Suppressor macrophage treated with lipopolysaccharide for 1 hour (primary cell): ENCODE measurements around the gene PALM3.
"Not testable (repeated sequence)": the region's sequence is repeated elsewhere in the genome, so short reads cannot be mapped to it uniquely, and the experiment has no call there.

ENCODE experiments used
- DNase-seq, 3 donors: peaks; one replicate each; pipeline ENCODE4 v3.0.0-alpha.2; 2020 to 2022

The PALM3 gene

GRCh38 chr19:14059652-14060155 is 2.2 kb downstream of the PALM3 start:
- DNase-seq, result no peak

- peak; percentile 42 to 71 (median 57) for DNase-seq
Measured at GRCh38 chr19:14059093-14059480, 2.8 kb downstream of the PALM3 start.

GRCh38 chr19:14058182-14059092 is 3.4 kb downstream of the PALM3 start:
- DNase-seq, result no peak

- no peak for DNase-seq
Measured at GRCh38 chr19:14056741-14057356, 5.0 kb downstream of the PALM3 start.

GRCh38 chr19:14056069-14056666 is 5.7 kb downstream of the PALM3 start:
- no peak for DNase-seq

- DNase-seq, result no peak
Measured at GRCh38 chr19:14055396-14055795, 6.5 kb downstream of the PALM3 start.

- DNase-seq, result no peak
Measured at GRCh38 chr19:14054721-14055120, 7.2 kb downstream of the PALM3 start.

- DNase-seq, result no peak
Measured at GRCh38 chr19:14054099-14054498, 7.8 kb downstream of the PALM3 start.

GRCh38 chr19:14053500-14053899 is 8.4 kb downstream of the PALM3 start:
- no peak for DNase-seq

- DNase-seq, result no peak
Measured at GRCh38 chr19:14053032-14053431, 8.8 kb downstream of the PALM3 start.

- no peak for DNase-seq
Measured at GRCh38 chr19:14052470-14052869, 9.4 kb downstream of the PALM3 start.

- no peak for DNase-seq
Measured at GRCh38 chr19:14051980-14052379, 9.9 kb downstream of the PALM3 start.

- DNase-seq, result not testable (repeated sequence)
Measured at GRCh38 chr19:14050961-14051360, 10.9 kb downstream of the PALM3 start.

- DNase-seq, result no peak
Measured at GRCh38 chr19:14050512-14050911, 11.4 kb downstream of the PALM3 start.

- DNase-seq, result peak; percentile 82 to 85 (median 85)
Measured at GRCh38 chr19:14048443-14049153, 13.3 kb downstream of the PALM3 start.

GRCh38 chr19:14047866-14048265 is 14.0 kb downstream of the PALM3 start:
- not testable (repeated sequence) for DNase-seq

GRCh38 chr19:14042659-14043608 is 18.9 kb downstream of the PALM3 start:
- peak; percentile 77 to 80 (median 78) for DNase-seq

GRCh38 chr19:14039181-14039580 is 22.7 kb downstream of the PALM3 start:
- no peak for DNase-seq

- DNase-seq, result no peak
Measured at GRCh38 chr19:14035706-14036105, 26.2 kb downstream of the PALM3 start.

- not testable (repeated sequence) for DNase-seq
Measured at GRCh38 chr19:14035159-14035558, 26.7 kb downstream of the PALM3 start.

- no peak for DNase-seq
Measured at GRCh38 chr19:14033946-14034345, 27.9 kb downstream of the PALM3 start.
